Adrenal gland (tissue), 19 donors: ENCODE data around the gene XAGE3. TPM values are rescaled to one million over a fixed set of nuclear protein-coding genes. Genes with fewer than 3 reads are reported as not detected.
"Not testable (repeated sequence)": the region's sequence is repeated elsewhere in the genome, so short reads cannot be mapped to it uniquely, and the experiment has no call there.

ENCODE experiments used
- DNase-seq, 7 donors: peaks; one replicate each; pipeline ENCODE4 v3.0.0-alpha.2; 2019 to 2020
- H3K27ac ChIP-seq, 5 donors: fragments of 200-600 bp; sonication (generic) in 4 of 5; 1 replicate in 3 of 5; 2 replicates in 2 of 5; pipeline versions ENCODE4 v1.5.1 to v1.8.0; 2016 to 2020; ENCODE audit warnings: mild to moderate bottlenecking in 1 of 5
- H3K27me3 ChIP-seq: fragments of 200-600 bp; 2 replicates; pipeline ENCODE4 v1.8.0; 2021
- H3K36me3 ChIP-seq, 2 donors: fragments of 200-600 bp; replicated peaks in 1 of 2; 1 replicate in 1 of 2; 2 replicates in 1 of 2; pipeline versions ENCODE4 v1.5.1 to v1.8.0; 2018 to 2022
- H3K4me1 ChIP-seq, 2 donors: fragments of 200-600 bp; replicated peaks in 1 of 2; 1 replicate in 1 of 2; 2 replicates in 1 of 2; pipeline versions ENCODE4 v1.5.1 to v1.8.0; 2018 to 2021
- H3K4me3 ChIP-seq, 4 donors: fragments of 200-600 bp; sonication (generic) in 3 of 4; one replicate each; pipeline ENCODE4 v1.5.1; 2016 to 2018
- H3K9me3 ChIP-seq, 3 donors: fragments of 200-600 bp; sonication (generic) in 1 of 3; replicated peaks in 1 of 3; 1 replicate in 2 of 3; 2 replicates in 1 of 3; pipeline versions ENCODE4 v1.5.1 to v1.8.0; 2016 to 2021
- CTCF ChIP-seq, 6 experiments: fragments of 450-650 bp in 4 of 6; fragments of 200-600 bp in 2 of 6; sonication (generic) in 1 of 6; IDR thresholded peaks; 1 replicate in 5 of 6; 2 replicates in 1 of 6; pipeline versions ENCODE4 v1.5.1 to v1.8.0; 2016 to 2021; ENCODE audit warnings: antibody characterized with exemption in 6 of 6, mild to moderate bottlenecking in 2 of 6, moderate library complexity in 1 of 6
- POLR2A ChIP-seq, 2 donors: fragments of 450-650 bp; IDR thresholded peaks; one replicate each; pipeline ENCODE4 v1.6.1; 2017; ENCODE audit warnings: antibody characterized with exemption in 2 of 2, mild to moderate bottlenecking in 2 of 2, moderate library complexity in 1 of 2
- WGBS, 4 donors: extraction: QIAGEN DNeasy Blood & Tissue Kit in 2 of 4; methylation state at CpG; one replicate each; pipeline versions ENCODE4 v1.1.5 to v1.1.7; 2013 to 2017; 5-methylcytosine and 5-hydroxymethylcytosine counted together
- intact Hi-C, 2 donors: fragments of 100-400 bp; cut with DNase I; formaldehyde crosslinking; loops; one replicate each; pipeline versions ENCODE4 v1.14.1 to v1.15.0; 2022 to 2023
- long read RNA-seq, 10 donors: library from polyadenylated mRNA in 3 of 10; unstranded in 2 of 10; stranded (forward) in 1 of 10; transcript quantifications; one replicate each; pipeline ENCODE4 v2.0.0 and lab custom pipeline, GENCODE V29; 2021 to 2026
- polyA plus RNA-seq, 3 donors: library from polyadenylated mRNA; stranded (reverse); fragments of 200-250 nt in 2 of 3; fragments of 350-450 nt in 1 of 3; fragmentation: Illumina TruSeq in 1 of 3; extraction: RNeasy Lipid Tissue Mini Kit (QIAGEN cat#74804) in 1 of 3; gene quantifications; one replicate each; pipeline ENCODE4 v1.2.3, GENCODE V29; 2013 to 2014
- total RNA-seq, 9 donors: library from RNA; depleted of rRNA in 4 of 9; stranded (reverse); fragments of >200 nt in 4 of 9; fragments of 120-200 nt in 1 of 9; fragmentation: NEBNext Ultra II Directional in 1 of 9; extraction: Animal tissue kit (Norgen Biotek cat#: 25700) in 1 of 9; gene quantifications; one replicate each; pipeline versions ENCODE4 v1.1.0 to v1.2.4, GENCODE V29; 2013 to 2023
- donor health status: healthy with polysubstance abuse.
- donor health status: Bipolar disorder and iron deficiency.
- donor health status: DM: yes; HTN: yes; CAD: no.
- donor health status: DM: no; HTN: no; CAD: no.
- donor health status: DM: no; HTN: no; CAD: no.
- donor health status: DM: yes; HTN: yes; CAD: no.

Gene XAGE3
- not detected for total RNA-seq
- polyA plus RNA-seq, result not detected
- long read RNA-seq, donor 1, result 0 reads
- long read RNA-seq, donor 2, result 0 reads
- long read RNA-seq, donor 3, result 0 reads
- long read RNA-seq, donor 4, result 0 reads
- long read RNA-seq, donor 5, result 0 reads
- long read RNA-seq, donor 6, result 0 reads
- long read RNA-seq, donor 7, result 0 reads
- long read RNA-seq, donor 8, result 0 reads
- long read RNA-seq, donor 9, result 0 reads
- long read RNA-seq, donor 10, result 0 reads

GRCh38 chrX:52867610-52868348 lies at the start of gene XAGE3:
Gene XAGE3, minus strand, starts transcription at chrX:52868083. Its CDS starts 950 bp downstream, at chrX:52867133.
- TF ChIP-seq POLR2A (IDR thresholded peaks at IDR 0.05) (no peak), CTCF (IDR thresholded peaks at IDR 0.05) (no peak)
- Histone ChIP-seq H3K36me3 (no peaks in the 10 kb centered on the region), H3K27ac (no peak within 1 kb of the TSS), H3K27me3 (peaks cover 49% of the 10 kb centered on the region), H3K4me3 (no peak within 1 kb of the TSS), H3K4me1 (no peaks in the 10 kb centered on the region), H3K9me3 (no peaks in the 10 kb centered on the region)
- 78 to 89% (median 85%) methylated on average over 30 to 35 of the region's 35 CpGs for WGBS, 4 donors
- DNase-seq, result no peak
- intact Hi-C loops, result no loop called here

- intact Hi-C loops, H3K4me1 ChIP-seq: not testable (repeated sequence)
- WGBS, 4 donors, result no CpG with 5 or more reads among the region's 3 CpGs
Observed at GRCh38 chrX:52914704-52915103, 46.8 kb upstream of the XAGE3 start.

GRCh38 chrX:52913681-52914080 lies 45.8 kb upstream of the XAGE3 start:
- DNase-seq, H3K36me3 ChIP-seq, H3K4me3 ChIP-seq, H3K9me3 ChIP-seq, intact Hi-C loops, H3K27ac ChIP-seq, H3K27me3 ChIP-seq, H3K4me1 ChIP-seq: not testable (repeated sequence)
- WGBS, 4 donors, result no CpG with 5 or more reads among the region's 9 CpGs

More at GRCh38 chrX:52914704-52915103, 46.8 kb upstream of the XAGE3 start:
- H3K27me3 ChIP-seq, H3K36me3 ChIP-seq, H3K4me3 ChIP-seq, H3K27ac ChIP-seq, H3K9me3 ChIP-seq, DNase-seq: not testable (repeated sequence)

GRCh38 chrX:52909313-52909969 lies 41.6 kb upstream of the XAGE3 start:
- H3K4me1 ChIP-seq, H3K27me3 ChIP-seq, H3K36me3 ChIP-seq, DNase-seq, intact Hi-C loops, H3K27ac ChIP-seq, H3K4me3 ChIP-seq, H3K9me3 ChIP-seq: not testable (repeated sequence)
- WGBS, 4 donors, result no CpG with 5 or more reads among the region's 12 CpGs

GRCh38 chrX:52907900-52908299 lies 40.0 kb upstream of the XAGE3 start:
- H3K36me3 ChIP-seq, intact Hi-C loops, H3K4me3 ChIP-seq, H3K9me3 ChIP-seq, H3K4me1 ChIP-seq, H3K27me3 ChIP-seq, DNase-seq, H3K27ac ChIP-seq: not testable (repeated sequence)
- no CpG with 5 or more reads among the region's 17 CpGs for WGBS, 4 donors

- no CpG with 5 or more reads among the region's 17 CpGs for WGBS, 4 donors
- DNase-seq, H3K4me1 ChIP-seq, H3K27me3 ChIP-seq, H3K27ac ChIP-seq, H3K36me3 ChIP-seq, intact Hi-C loops, H3K9me3 ChIP-seq, H3K4me3 ChIP-seq: not testable (repeated sequence)
Observed at GRCh38 chrX:52907137-52907536, 39.3 kb upstream of the XAGE3 start.

- H3K4me3 ChIP-seq, H3K9me3 ChIP-seq, H3K36me3 ChIP-seq, H3K27ac ChIP-seq, DNase-seq, intact Hi-C loops, H3K4me1 ChIP-seq, H3K27me3 ChIP-seq: not testable (repeated sequence)
- no CpG with 5 or more reads among the region's 4 CpGs for WGBS, 4 donors
Observed at GRCh38 chrX:52906072-52906471, 38.2 kb upstream of the XAGE3 start.

GRCh38 chrX:52905531-52905930 lies 37.6 kb upstream of the XAGE3 start:
- H3K36me3 ChIP-seq, H3K4me1 ChIP-seq, intact Hi-C loops, H3K27ac ChIP-seq, DNase-seq, H3K27me3 ChIP-seq, H3K4me3 ChIP-seq, H3K9me3 ChIP-seq: not testable (repeated sequence)
- no CpG with 5 or more reads among the region's 10 CpGs for WGBS, 4 donors

GRCh38 chrX:52896855-52897709 lies 29.2 kb upstream of the XAGE3 start, which contains the start of gene FAM156B:
Gene FAM156B, plus strand, starts transcription at chrX:52897330. Its CDS starts 9,896 bp downstream, at chrX:52907226.
- H3K4me3 ChIP-seq, H3K27ac ChIP-seq, H3K36me3 ChIP-seq, H3K9me3 ChIP-seq, H3K4me1 ChIP-seq, H3K27me3 ChIP-seq, DNase-seq, intact Hi-C loops: not testable (repeated sequence)
- no CpG with 5 or more reads among the region's 92 CpGs for WGBS, 4 donors
